Left ventricle myocardium inferior (tissue), 1 donor: ENCODE data around the gene PCBP3. TPM values are rescaled to one million over a fixed set of nuclear protein-coding genes. Genes with fewer than 3 reads are reported as not detected.
"Not testable (repeated sequence)": the region's sequence is repeated elsewhere in the genome, so short reads cannot be mapped to it uniquely, and the experiment has no call there.

Experiments
- DNase-seq: peaks from one replicate; pipeline ENCODE4 v3.0.0-alpha.2; 2020
- H3K27ac ChIP-seq: fragments of 200-600 bp; replicated peaks from 2 replicates; pipeline ENCODE4 v1.8.0; 2021
- H3K27me3 ChIP-seq: fragments of 200-600 bp; 2 replicates; pipeline ENCODE4 v1.8.0; 2021; ENCODE audit warnings: low read depth
- H3K36me3 ChIP-seq: fragments of 200-600 bp; 2 replicates; pipeline ENCODE4 v1.8.0; 2021
- H3K4me1 ChIP-seq: fragments of 200-600 bp; 2 replicates; pipeline ENCODE4 v1.8.0; 2021
- H3K4me3 ChIP-seq: fragments of 200-600 bp; 2 replicates; pipeline ENCODE4 v1.8.0; 2021; ENCODE audit warnings: mild to moderate bottlenecking, moderate library complexity
- H3K9me3 ChIP-seq: fragments of 200-600 bp; replicated peaks from 2 replicates; pipeline ENCODE4 v1.8.0; 2021
- CTCF ChIP-seq: fragments of 200-600 bp; IDR thresholded peaks from 2 replicates; pipeline ENCODE4 v1.8.0; 2021; ENCODE audit warnings: antibody characterized with exemption, mild to moderate bottlenecking, borderline replicate concordance
- intact Hi-C: fragments of 100-400 bp; cut with micrococcal nuclease; formaldehyde crosslinking; loops from one replicate; pipeline ENCODE4 v1.11.0; 2022
- total RNA-seq: library from RNA; stranded (reverse); fragmentation: NEBNext Ultra II Directional; extraction: Animal tissue kit (Norgen Biotek cat#: 25700); gene quantifications from one replicate; pipeline ENCODE4 v1.2.1, GENCODE V29; 2021
- donor health status: DM: no; HTN: yes; CAD: no; lungs with severe emphysema.

PCBP3 gene
- total RNA-seq, 1 donor from 2014 or later, result 2.9 TPM

DNA sequence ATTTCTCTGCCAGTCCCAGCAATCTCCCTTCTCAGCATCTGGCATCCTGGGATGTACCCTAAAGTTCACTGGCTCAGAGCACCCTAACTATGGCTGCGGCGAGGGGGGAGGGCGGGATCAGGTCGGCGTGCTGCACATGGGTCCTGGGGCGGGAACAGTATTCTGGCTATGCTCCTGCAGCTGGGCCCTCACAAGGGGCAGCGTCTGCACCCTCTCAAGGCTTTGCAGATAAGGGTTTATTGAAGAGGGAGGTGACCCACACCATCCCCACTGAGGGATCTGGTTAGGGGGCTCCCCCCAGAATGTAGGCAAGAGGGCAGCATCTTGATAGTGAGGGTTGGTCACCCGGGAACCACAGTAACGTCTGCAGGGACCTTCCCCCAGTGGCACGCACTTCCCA lies 44.9 kb upstream of the PCBP3 start:
- Histone ChIP-seq H3K4me3 (no peak overlapping the region), H3K4me1 (no peaks in the 10 kb centered on the region), H3K27ac (no peak overlapping the region), H3K9me3 (peaks cover 16% of the 10 kb centered on the region), H3K27me3 (peaks cover 67% of the 10 kb centered on the region), H3K36me3 (no peaks in the 10 kb centered on the region)
- intact Hi-C loops, result no loop called here
- no peak for TF ChIP-seq CTCF
- no peak for DNase-seq

GRCh38 chr21:45599146-45599581 lies 44.4 kb upstream of the PCBP3 start:
- no peak for DNase-seq
- no peak for TF ChIP-seq CTCF
- intact Hi-C loops, result no loop called here
- H3K9me3 ChIP-seq, result peaks cover 21% of the 10 kb centered on the region
- peaks cover 67% of the 10 kb centered on the region for H3K27me3 ChIP-seq
- no peak overlapping the region for H3K4me3 ChIP-seq
- H3K4me1 ChIP-seq, result no peaks in the 10 kb centered on the region
- no peak overlapping the region for H3K27ac ChIP-seq
- H3K36me3 ChIP-seq, result no peaks in the 10 kb centered on the region

DNA sequence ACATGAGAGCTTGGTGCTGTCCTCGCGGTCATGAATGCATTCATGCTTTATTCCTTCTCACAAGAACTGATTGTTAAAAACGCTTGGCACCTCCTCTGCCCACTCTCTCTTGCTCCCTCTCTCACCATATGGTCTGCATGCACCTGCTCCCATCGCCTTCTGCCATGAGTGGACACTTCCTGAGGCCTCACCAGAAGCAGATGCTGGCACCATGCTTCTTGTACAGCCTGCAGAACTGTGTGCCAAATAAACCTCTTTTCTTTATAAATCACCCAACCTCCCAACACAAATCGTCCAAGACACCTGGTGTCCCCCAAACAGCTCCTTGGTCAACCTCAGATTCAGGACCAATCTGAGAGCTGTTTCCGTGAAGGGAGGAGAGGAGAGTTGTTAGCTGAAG lies 43.3 kb upstream of the PCBP3 start:
- TF ChIP-seq CTCF, result no peak
- peaks cover 58% of the 10 kb centered on the region for H3K27me3 ChIP-seq
- H3K4me1 ChIP-seq, result no peaks in the 10 kb centered on the region
- intact Hi-C loops, result no loop called here
- H3K9me3 ChIP-seq, result peaks cover 25% of the 10 kb centered on the region
- no peak for DNase-seq
- H3K27ac ChIP-seq, result no peak overlapping the region
- H3K4me3 ChIP-seq, result no peak overlapping the region
- no peaks in the 10 kb centered on the region for H3K36me3 ChIP-seq

DNA sequence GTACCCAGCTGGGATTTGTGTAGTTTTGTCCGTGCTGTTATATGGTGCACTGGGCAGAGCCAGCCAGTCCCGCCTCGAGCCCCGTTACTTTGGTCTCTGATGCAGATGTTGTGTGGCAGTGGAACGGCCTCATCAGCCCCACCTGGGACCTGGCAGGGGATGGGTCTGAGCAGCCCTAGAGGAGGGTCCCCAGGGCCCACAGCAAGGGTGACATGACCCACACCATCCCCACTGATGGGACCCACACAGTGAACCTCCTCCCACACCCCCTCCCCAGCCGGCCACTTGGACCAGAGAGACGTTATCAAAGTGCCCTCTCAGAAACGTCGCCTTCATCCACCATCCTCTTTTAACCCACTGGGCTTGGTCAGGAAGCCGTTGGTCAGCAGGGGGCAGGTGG lies 42.0 kb upstream of the PCBP3 start:
- no peaks in the 10 kb centered on the region for H3K36me3 ChIP-seq
- no peak for DNase-seq
- TF ChIP-seq CTCF, result no peak
- H3K27me3 ChIP-seq, result peaks cover 45% of the 10 kb centered on the region
- no peak overlapping the region for H3K4me3 ChIP-seq
- peaks cover 25% of the 10 kb centered on the region for H3K9me3 ChIP-seq
- H3K4me1 ChIP-seq, result no peaks in the 10 kb centered on the region
- no peak overlapping the region for H3K27ac ChIP-seq
- intact Hi-C loops, result no loop called here

DNA sequence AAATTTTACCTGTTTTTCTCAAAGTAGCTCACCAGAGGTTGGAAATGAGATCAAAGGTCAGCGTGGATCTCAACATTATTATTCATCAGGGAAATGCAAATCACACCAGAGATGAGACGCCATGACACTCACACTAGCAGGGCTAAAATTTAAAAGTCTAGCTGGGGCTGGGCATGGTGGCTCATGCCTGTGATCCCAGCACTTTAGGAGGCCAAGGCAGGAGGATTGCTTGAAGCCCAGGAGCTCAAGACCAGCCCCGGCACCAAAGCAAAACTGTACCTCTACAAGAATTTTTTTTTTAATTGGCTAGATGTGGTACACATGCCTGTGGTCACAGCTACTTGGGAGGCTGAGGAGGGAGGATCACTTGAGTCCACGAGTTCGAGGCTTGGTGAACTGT lies 41.4 kb upstream of the PCBP3 start:
- intact Hi-C loops, result no loop called here
- Histone ChIP-seq H3K27me3 (peaks cover 42% of the 10 kb centered on the region), H3K9me3 (peaks cover 25% of the 10 kb centered on the region), H3K4me1 (no peaks in the 10 kb centered on the region), H3K36me3 (no peaks in the 10 kb centered on the region), H3K27ac (no peak overlapping the region), H3K4me3 (no peak overlapping the region)
- TF ChIP-seq CTCF, result no peak
- no peak for DNase-seq

GRCh38 chr21:45603481-45603880 lies 40.0 kb upstream of the PCBP3 start:
- no peak for TF ChIP-seq CTCF
- H3K27ac ChIP-seq, result no peak overlapping the region

GRCh38 chr21:45604681-45605080 lies 38.8 kb upstream of the PCBP3 start:
- DNase-seq, H3K27ac ChIP-seq, H3K36me3 ChIP-seq, H3K4me1 ChIP-seq, H3K4me3 ChIP-seq, intact Hi-C loops: not testable (repeated sequence)
- Histone ChIP-seq H3K27me3 (peaks cover 38% of the 10 kb centered on the region), H3K9me3 (peaks cover 25% of the 10 kb centered on the region)

More at GRCh38 chr21:45603481-45603880, 40.0 kb upstream of the PCBP3 start:
- DNase-seq, result no peak
- H3K9me3 ChIP-seq, result peaks cover 25% of the 10 kb centered on the region
- H3K4me3 ChIP-seq, result no peak overlapping the region
- H3K36me3 ChIP-seq, result no peaks in the 10 kb centered on the region
- H3K4me1 ChIP-seq, result no peaks in the 10 kb centered on the region
- intact Hi-C loops, result no loop called here
- H3K27me3 ChIP-seq, result peaks cover 45% of the 10 kb centered on the region
